ENCODE results near the gene CASZ1.

The CASZ1 gene

GRCh38 chr1:10761503-10762152 is 34.8 kb downstream of the CASZ1 start:
- POLR2A ChIA-PET, result no interaction called here
- TF ChIP-seq, protein P1, sequence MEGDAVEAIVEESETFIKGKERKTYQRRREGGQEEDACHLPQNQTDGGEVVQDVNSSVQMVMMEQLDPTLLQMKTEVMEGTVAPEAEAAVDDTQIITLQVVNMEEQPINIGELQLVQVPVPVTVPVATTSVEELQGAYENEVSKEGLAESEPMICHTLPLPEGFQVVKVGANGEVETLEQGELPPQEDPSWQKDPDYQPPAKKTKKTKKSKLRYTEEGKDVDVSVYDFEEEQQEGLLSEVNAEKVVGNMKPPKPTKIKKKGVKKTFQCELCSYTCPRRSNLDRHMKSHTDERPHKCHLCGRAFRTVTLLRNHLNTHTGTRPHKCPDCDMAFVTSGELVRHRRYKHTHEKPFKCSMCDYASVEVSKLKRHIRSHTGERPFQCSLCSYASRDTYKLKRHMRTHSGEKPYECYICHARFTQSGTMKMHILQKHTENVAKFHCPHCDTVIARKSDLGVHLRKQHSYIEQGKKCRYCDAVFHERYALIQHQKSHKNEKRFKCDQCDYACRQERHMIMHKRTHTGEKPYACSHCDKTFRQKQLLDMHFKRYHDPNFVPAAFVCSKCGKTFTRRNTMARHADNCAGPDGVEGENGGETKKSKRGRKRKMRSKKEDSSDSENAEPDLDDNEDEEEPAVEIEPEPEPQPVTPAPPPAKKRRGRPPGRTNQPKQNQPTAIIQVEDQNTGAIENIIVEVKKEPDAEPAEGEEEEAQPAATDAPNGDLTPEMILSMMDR (IDR thresholded peaks at IDR 0.05; ENCODE audit: insufficient read depth, low read length, missing control alignments), result no peak
- CTCF ChIA-PET, result no interaction called here
- no peak for DNase-seq (ENCODE audit: low read depth, low spot score)
- H3K4me3 ChIP-seq (ENCODE audit: low read depth, low read length), result no peak overlapping the region

DNA sequence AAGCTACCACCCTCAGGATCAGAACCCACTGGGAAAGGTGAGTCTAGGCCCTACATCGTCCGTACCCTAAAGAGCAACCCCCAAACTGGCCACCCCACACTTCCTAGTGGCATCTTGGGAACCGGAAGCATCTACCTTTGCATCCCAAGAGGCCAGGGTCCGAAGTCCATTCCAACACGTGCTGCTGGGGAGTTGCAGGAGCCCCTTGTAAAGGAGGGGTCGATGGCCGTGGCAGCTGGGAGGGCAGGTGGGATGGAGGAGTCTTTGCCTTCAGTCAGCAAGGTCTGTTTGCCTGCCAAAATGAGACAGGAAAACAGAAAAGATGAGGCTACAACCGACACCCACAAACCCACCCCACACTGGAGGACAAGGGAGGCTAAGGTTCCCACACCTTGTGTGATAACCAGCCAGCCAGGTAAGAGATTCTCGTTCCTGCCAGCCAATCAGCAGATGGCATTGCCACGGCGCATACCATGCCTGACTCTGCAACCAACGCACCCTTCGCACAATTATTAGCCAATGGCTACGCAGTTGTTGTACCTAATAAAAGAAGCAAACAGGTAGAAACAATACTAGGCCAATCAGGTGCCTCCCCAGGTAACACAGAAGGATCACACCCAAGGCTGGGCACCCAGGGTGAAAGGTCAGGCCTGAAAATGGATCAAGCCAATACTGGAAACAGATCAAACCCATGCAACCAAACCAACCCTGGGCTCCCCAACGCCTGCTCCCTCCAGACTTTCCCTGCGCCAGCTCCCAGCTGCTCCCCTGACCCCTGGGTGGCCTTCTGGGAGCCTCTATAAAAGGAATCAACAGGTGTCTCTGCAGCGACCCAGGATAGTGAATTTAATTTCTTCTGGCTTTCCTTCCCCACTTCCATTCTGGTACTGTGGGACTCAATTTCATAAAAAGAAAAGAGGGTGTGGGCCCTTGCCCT is 35.6 kb downstream of the CASZ1 start:
- POLR2A ChIA-PET, result no interaction called here

GRCh38 chr1:10759413-10760200 is 36.8 kb downstream of the CASZ1 start:
- H3K4me3 ChIP-seq (ENCODE audit: low read depth, low read length), result no peak overlapping the region
- POLR2A ChIA-PET, result no interaction called here
- TF ChIP-seq, protein P1 (IDR thresholded peaks at IDR 0.05; ENCODE audit: insufficient read depth, low read length, missing control alignments), result no peak
- no peak for DNase-seq (ENCODE audit: low read depth, low spot score)
- CTCF ChIA-PET, result no interaction called here

More for the DNA sequence above, 35.6 kb downstream of the CASZ1 start:
- CTCF ChIA-PET, result no interaction called here
- DNase-seq (ENCODE audit: low read depth, low spot score), result no peak
- TF ChIP-seq, protein P1 (IDR thresholded peaks at IDR 0.05; ENCODE audit: insufficient read depth, low read length, missing control alignments), result no peak
- H3K4me3 ChIP-seq (ENCODE audit: low read depth, low read length), result no peak overlapping the region

- TF ChIP-seq, protein P1 (IDR thresholded peaks at IDR 0.05; ENCODE audit: insufficient read depth, low read length, missing control alignments), result no peak
- ChIA-PET POLR2A (no interaction called here), CTCF (no interaction called here)
- H3K4me3 ChIP-seq (ENCODE audit: low read depth, low read length), result no peak overlapping the region
- DNase-seq (ENCODE audit: low read depth, low spot score), result no peak
Observed at GRCh38 chr1:10756842-10757241, 39.6 kb downstream of the CASZ1 start.

DNA sequence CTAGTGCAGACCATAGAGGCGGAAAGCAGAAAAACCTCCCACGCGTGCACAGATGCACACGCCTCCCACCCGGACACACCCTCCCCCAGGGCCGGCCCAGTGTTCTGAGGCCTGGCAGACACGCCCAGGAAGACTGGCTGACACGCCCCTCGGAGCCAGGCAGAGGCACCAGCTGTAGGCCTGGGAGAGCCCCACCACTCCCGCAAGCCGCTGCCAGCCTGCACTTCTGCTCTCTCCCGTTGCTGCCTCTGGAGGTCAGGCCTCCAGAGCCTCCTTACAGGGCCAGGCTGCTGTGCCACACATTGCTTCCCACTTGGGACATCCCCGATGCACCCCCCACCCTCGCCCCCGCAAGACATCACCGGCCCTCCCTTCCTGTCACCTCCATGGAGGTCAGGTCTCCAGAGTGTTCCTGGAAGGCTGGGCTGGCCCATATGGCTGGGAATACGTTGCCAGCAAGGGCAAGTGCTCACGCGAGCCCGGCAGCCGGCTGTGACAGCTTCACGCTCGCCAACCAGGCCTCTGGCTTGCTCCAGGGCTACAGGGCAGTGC is 40.4 kb downstream of the CASZ1 start:
- ChIA-PET POLR2A (no interaction called here), CTCF (interaction anchor here (1.3 kb wide), 1 partner anchor 228 kb away, joined by 3 read pairs; no protein-coding TSS in a partner anchor)
- no peak for DNase-seq (ENCODE audit: low read depth, low spot score)
- TF ChIP-seq, protein P1 (IDR thresholded peaks at IDR 0.05; ENCODE audit: insufficient read depth, low read length, missing control alignments), result no peak
- H3K4me3 ChIP-seq (ENCODE audit: low read depth, low read length), result no peak overlapping the region

Data from AG04449 (cell line).